Spleen (tissue), 11 donors: ENCODE measurements around the gene ZFYVE26. TPM values are rescaled to one million over a fixed set of nuclear protein-coding genes. Genes with fewer than 3 reads are reported as not detected.
A peak's percentile ranks its signal among the peaks of the same experiment; 100 is the strongest.

ENCODE experiments used
- DNase-seq: peaks from one replicate; pipeline ENCODE4 v3.0.0-alpha.2; 2020
- H3K27ac ChIP-seq, 8 donors: fragments of 200-600 bp; sonication (generic) in 7 of 8; 1 replicate in 4 of 8; 2 replicates in 4 of 8; pipeline versions ENCODE4 v1.5.0 to v1.8.0; 2016 to 2021; ENCODE audit warnings: inconsistent platforms in 4 of 8, mild to moderate bottlenecking in 4 of 8, moderate library complexity in 1 of 8
- H3K27me3 ChIP-seq, 7 donors: fragments of 200-600 bp; sonication (generic) in 6 of 7; replicated peaks in 1 of 7; 1 replicate in 4 of 7; 2 replicates in 3 of 7; pipeline versions ENCODE4 v1.5.0 to v1.8.0; 2016 to 2021; ENCODE audit warnings: inconsistent platforms in 3 of 7, mild to moderate bottlenecking in 1 of 7
- H3K36me3 ChIP-seq, 6 donors: fragments of 200-600 bp; sonication (generic) in 5 of 6; 1 replicate in 4 of 6; 2 replicates in 2 of 6; pipeline versions ENCODE4 v1.5.0 to v1.8.0; 2016 to 2021; ENCODE audit warnings: inconsistent platforms in 2 of 6
- H3K4me1 ChIP-seq, 6 donors: fragments of 200-600 bp; sonication (generic) in 5 of 6; 1 replicate in 3 of 6; 2 replicates in 3 of 6; pipeline versions ENCODE4 v1.5.0 to v1.8.0; 2016 to 2021; ENCODE audit warnings: inconsistent platforms in 3 of 6
- H3K4me3 ChIP-seq, 8 donors: fragments of 200-600 bp; sonication (generic) in 7 of 8; 1 replicate in 4 of 8; 2 replicates in 4 of 8; pipeline versions ENCODE4 v1.5.0 to v1.8.0; 2016 to 2021; ENCODE audit warnings: inconsistent platforms in 4 of 8, mild to moderate bottlenecking in 4 of 8, moderate library complexity in 2 of 8
- H3K9me3 ChIP-seq, 8 donors: fragments of 200-600 bp; sonication (generic) in 7 of 8; 1 replicate in 4 of 8; 2 replicates in 4 of 8; pipeline versions ENCODE4 v1.5.0 to v1.8.0; 2016 to 2021; ENCODE audit warnings: inconsistent platforms in 4 of 8
- POLR2A ChIP-seq, 3 donors: fragments of 450-650 bp; IDR thresholded peaks; one replicate each; pipeline ENCODE4 v1.5.1; 2017; ENCODE audit warnings: antibody characterized with exemption in 3 of 3, mild to moderate bottlenecking in 1 of 3
- POLR2AphosphoS5 ChIP-seq, 3 donors: sonication (generic); formaldehyde crosslinking; IDR thresholded peaks; one replicate each; pipeline ENCODE4 v1.5.1; 2017; ENCODE audit warnings: antibody characterized with exemption in 3 of 3
- WGBS, 5 donors: extraction: QIAGEN DNeasy Blood & Tissue Kit in 3 of 5; methylation state at CpG; one replicate each; pipeline versions ENCODE4 v1.1.5 to v1.1.7; 2013 to 2018; 5-methylcytosine and 5-hydroxymethylcytosine counted together
- intact Hi-C: fragments of 100-400 bp; cut with DNase I; formaldehyde crosslinking; loops from one replicate; pipeline ENCODE4 v1.15.0; 2023; ENCODE audit warnings: low total_unique reads
- polyA plus RNA-seq, 3 donors: library from polyadenylated mRNA; stranded (reverse); fragments of 200-250 nt; gene quantifications; one replicate each; pipeline ENCODE4 v1.2.1, GENCODE V29; 2013
- total RNA-seq, 7 donors: library from RNA; depleted of rRNA in 3 of 7; stranded (reverse); fragments of >200 nt in 3 of 7; fragmentation: NEBNext Ultra II Directional in 4 of 7; extraction: Animal tissue kit (Norgen Biotek cat#: 25700) in 4 of 7; gene quantifications; one replicate each; pipeline versions ENCODE4 v1.1.0 to v1.2.1, GENCODE V29; 2016 to 2021
- TF ChIP-seq, protein P1 (sequence below), 11 experiments: fragments of 200-600 bp in 7 of 11; fragments of 450-650 bp in 4 of 11; sonication (generic) in 4 of 11; IDR thresholded peaks in 8 of 11; conservative IDR thresholded peaks in 3 of 11; 1 replicate in 7 of 11; 2 replicates in 4 of 11; pipeline versions ENCODE4 v1.4.0 to v1.8.0; 2016 to 2021; ENCODE audit warnings: antibody characterized with exemption in 11 of 11, inconsistent platforms in 4 of 11, mild to moderate bottlenecking in 1 of 11
- donor health status: healthy with polysubstance abuse.
- donor health status: DM: no; HTN: no; CAD: no; lungs with moderate emphysema.
- donor health status: DM: no; HTN: no; CAD: no.
- donor health status: Bipolar disorder and iron deficiency.
- donor health status: healthy.
- donor health status: DM: no; HTN: no; CAD: no.
- donor health status: DM: yes; HTN: yes; CAD: no.

Gene ZFYVE26
- total and polyA plus RNA-seq, 10 donors = 3.6 to 43.5 (median 35.5) TPM

- peak overlapping the region in 1 of 8 donors; percentile 76 for H3K27ac ChIP-seq
- TF ChIP-seq, protein P1, sequence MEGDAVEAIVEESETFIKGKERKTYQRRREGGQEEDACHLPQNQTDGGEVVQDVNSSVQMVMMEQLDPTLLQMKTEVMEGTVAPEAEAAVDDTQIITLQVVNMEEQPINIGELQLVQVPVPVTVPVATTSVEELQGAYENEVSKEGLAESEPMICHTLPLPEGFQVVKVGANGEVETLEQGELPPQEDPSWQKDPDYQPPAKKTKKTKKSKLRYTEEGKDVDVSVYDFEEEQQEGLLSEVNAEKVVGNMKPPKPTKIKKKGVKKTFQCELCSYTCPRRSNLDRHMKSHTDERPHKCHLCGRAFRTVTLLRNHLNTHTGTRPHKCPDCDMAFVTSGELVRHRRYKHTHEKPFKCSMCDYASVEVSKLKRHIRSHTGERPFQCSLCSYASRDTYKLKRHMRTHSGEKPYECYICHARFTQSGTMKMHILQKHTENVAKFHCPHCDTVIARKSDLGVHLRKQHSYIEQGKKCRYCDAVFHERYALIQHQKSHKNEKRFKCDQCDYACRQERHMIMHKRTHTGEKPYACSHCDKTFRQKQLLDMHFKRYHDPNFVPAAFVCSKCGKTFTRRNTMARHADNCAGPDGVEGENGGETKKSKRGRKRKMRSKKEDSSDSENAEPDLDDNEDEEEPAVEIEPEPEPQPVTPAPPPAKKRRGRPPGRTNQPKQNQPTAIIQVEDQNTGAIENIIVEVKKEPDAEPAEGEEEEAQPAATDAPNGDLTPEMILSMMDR (IDR thresholded peaks at IDR 0.05 in 8 of 11, conservative IDR thresholded peaks at IDR 0.05 in 3 of 11) = no peak
- TF ChIP-seq POLR2AphosphoS5 (IDR thresholded peaks at IDR 0.05) (no peak), POLR2A (IDR thresholded peaks at IDR 0.05) (no peak)
- H3K36me3 ChIP-seq = peaks cover 0 to 100% (median 97%) of the 10 kb centered on the region in 6 donors
- H3K4me1 ChIP-seq = peaks cover 0 to 28% (median 7%) of the 10 kb centered on the region in 6 donors
- intact Hi-C loops = no loop called here
- no peak overlapping the region for H3K4me3 ChIP-seq
- no peaks in the 10 kb centered on the region for H3K9me3 ChIP-seq
- DNase-seq = no peak
- WGBS, 5 donors = 95 to 99% (median 98%) methylated on average over 4 of the region's 4 CpGs
- no peaks in the 10 kb centered on the region for H3K27me3 ChIP-seq
These were observed 51.9 kb downstream of the ZFYVE26 start for GRCh38 chr14:67764496-67764895.

- Histone ChIP-seq H3K4me3 (no peak overlapping the region), H3K4me1 (peaks cover 0 to 28% (median 7%) of the 10 kb centered on the region in 6 donors), H3K9me3 (no peaks in the 10 kb centered on the region), H3K27me3 (no peaks in the 10 kb centered on the region), H3K27ac (peak overlapping the region in 4 of 8 donors; percentile 9 to 76 (median 40)), H3K36me3 (peaks cover 0 to 100% (median 86%) of the 10 kb centered on the region in 6 donors)
- 71 to 92% (median 78%) methylated on average over 4 of the region's 4 CpGs for WGBS, 5 donors
- TF ChIP-seq POLR2A (IDR thresholded peaks at IDR 0.05) (no peak), POLR2AphosphoS5 (IDR thresholded peaks at IDR 0.05) (no peak)
- TF ChIP-seq, protein P1 (IDR thresholded peaks at IDR 0.05 in 8 of 11, conservative IDR thresholded peaks at IDR 0.05 in 3 of 11) = no peak
- intact Hi-C loops = no loop called here
- no peak for DNase-seq
These were observed 53.1 kb downstream of the ZFYVE26 start for GRCh38 chr14:67763158-67763822.

- H3K36me3 ChIP-seq = peaks cover 0 to 100% (median 76%) of the 10 kb centered on the region in 6 donors
- WGBS, 5 donors = 75 to 83% (median 78%) methylated on average over 5 of the region's 5 CpGs
- intact Hi-C loops = no loop called here
These were observed 54.3 kb downstream of the ZFYVE26 start for GRCh38 chr14:67762051-67762450.

DNA sequence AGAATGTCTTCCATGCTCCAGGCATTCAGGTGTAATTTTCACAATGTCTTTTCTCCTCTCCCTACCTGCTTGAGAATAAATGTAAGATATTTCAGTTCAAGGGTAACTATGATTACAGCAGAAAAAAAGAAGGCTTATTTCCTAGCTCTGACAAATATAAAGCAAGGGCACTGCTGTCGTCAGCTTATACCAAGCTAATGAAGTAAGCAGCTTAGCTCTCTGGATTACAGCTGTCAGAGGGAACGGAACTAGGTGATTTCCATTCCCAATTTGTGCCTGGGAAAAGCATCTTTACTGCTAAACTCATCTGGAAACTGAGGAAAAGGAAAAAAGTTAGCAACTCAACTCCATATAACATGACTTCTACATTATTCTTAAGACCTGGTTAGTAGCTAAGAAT, 56.5 kb downstream of the ZFYVE26 start:
- Histone ChIP-seq H3K4me3 (no peak overlapping the region), H3K4me1 (peaks cover 0 to 10% (median 0%) of the 10 kb centered on the region in 6 donors), H3K27ac (no peak overlapping the region), H3K36me3 (peaks cover 0 to 100% (median 69%) of the 10 kb centered on the region in 6 donors), H3K27me3 (no peaks in the 10 kb centered on the region), H3K9me3 (no peaks in the 10 kb centered on the region)
- DNase-seq = no peak
- 95 to 98% (median 96%) methylated on average over 2 of the region's 2 CpGs for WGBS, 5 donors
- intact Hi-C loops = no loop called here
- no peak for TF ChIP-seq POLR2A (IDR thresholded peaks at IDR 0.05)
- TF ChIP-seq POLR2AphosphoS5 (IDR thresholded peaks at IDR 0.05) = no peak

More at GRCh38 chr14:67762051-67762450, 54.3 kb downstream of the ZFYVE26 start:
- DNase-seq = no peak
- Histone ChIP-seq H3K27me3 (no peaks in the 10 kb centered on the region), H3K9me3 (no peaks in the 10 kb centered on the region), H3K27ac (no peak overlapping the region), H3K4me1 (peaks cover 0 to 26% (median 7%) of the 10 kb centered on the region in 6 donors), H3K4me3 (no peak overlapping the region)
- no peak for TF ChIP-seq POLR2AphosphoS5 (IDR thresholded peaks at IDR 0.05)
- TF ChIP-seq, protein P1 (IDR thresholded peaks at IDR 0.05 in 8 of 11, conservative IDR thresholded peaks at IDR 0.05 in 3 of 11) = no peak
- no peak for TF ChIP-seq POLR2A (IDR thresholded peaks at IDR 0.05)
